Stimulated activated memory B cell treated with anti-CD40 and anti-IgM and Interleukin-4, amounts not matched to agents 10 μg/mL and 1 μg/mL and 100 μg/mL, for 72 hours (primary cell): ENCODE results near the gene HOXC4.
"Not testable (repeated sequence)": the region's sequence is repeated elsewhere in the genome, so short reads cannot be mapped to it uniquely, and the experiment has no call there.

Experiments
- ATAC-seq: fragments of 150-1000 bp; cut with Tn5 transposase; 2 replicates; pipeline ENCODE4 v1.10.0; 2021
- H3K27ac Mint-ChIP-seq: one replicate; pipeline ENCODE4 v1.8.0; 2022; ENCODE audit warnings: mild to moderate bottlenecking, mixed read lengths
- H3K27me3 Mint-ChIP-seq: one replicate; pipeline ENCODE4 v1.8.0; 2022; ENCODE audit warnings: mixed read lengths
- H3K36me3 Mint-ChIP-seq: one replicate; pipeline ENCODE4 v1.8.0; 2022; ENCODE audit warnings: mixed read lengths
- H3K4me1 Mint-ChIP-seq: one replicate; pipeline ENCODE4 v1.8.0; 2022; ENCODE audit warnings: mixed read lengths
- H3K4me3 Mint-ChIP-seq: one replicate; pipeline ENCODE4 v1.8.0; 2022; ENCODE audit warnings: mild to moderate bottlenecking, moderate library complexity, mixed read lengths
- H3K9me3 Mint-ChIP-seq: one replicate; pipeline ENCODE4 v1.8.0; 2022; ENCODE audit warnings: mixed read lengths

HOXC4 gene

GRCh38 chr12:54040648-54041047 lies 13.0 kb upstream of the HOXC4 start:
- H3K36me3 Mint-ChIP-seq, result no peaks in the 10 kb centered on the region
- peaks cover 7% of the 10 kb centered on the region for H3K4me1 Mint-ChIP-seq
- H3K4me3 Mint-ChIP-seq, result no peak overlapping the region
- H3K9me3 Mint-ChIP-seq, result no peaks in the 10 kb centered on the region
- H3K27ac Mint-ChIP-seq, result no peak overlapping the region
- no peak for ATAC-seq
- peaks cover 100% of the 10 kb centered on the region for H3K27me3 Mint-ChIP-seq

- Mint-ChIP-seq H3K9me3 (no peaks in the 10 kb centered on the region), H3K36me3 (no peaks in the 10 kb centered on the region), H3K27me3 (peaks cover 100% of the 10 kb centered on the region), H3K4me1 (peaks cover 7% of the 10 kb centered on the region), H3K4me3 (no peak overlapping the region), H3K27ac (no peak overlapping the region)
- no peak for ATAC-seq
Measured at GRCh38 chr12:54041097-54041690, 12.4 kb upstream of the HOXC4 start.

GRCh38 chr12:54042033-54042432 lies 11.6 kb upstream of the HOXC4 start:
- not testable (repeated sequence) for ATAC-seq, H3K27ac Mint-ChIP-seq, H3K9me3 Mint-ChIP-seq, H3K4me3 Mint-ChIP-seq, H3K36me3 Mint-ChIP-seq, H3K4me1 Mint-ChIP-seq
- peaks cover 100% of the 10 kb centered on the region for H3K27me3 Mint-ChIP-seq

GRCh38 chr12:54042970-54043853 lies 10.4 kb upstream of the HOXC4 start:
- no peak overlapping the region for H3K27ac Mint-ChIP-seq
- peaks cover 100% of the 10 kb centered on the region for H3K27me3 Mint-ChIP-seq
- H3K4me1 Mint-ChIP-seq, result peaks cover 7% of the 10 kb centered on the region
- no peaks in the 10 kb centered on the region for H3K36me3 Mint-ChIP-seq
- ATAC-seq, result no peak
- H3K9me3 Mint-ChIP-seq, result no peaks in the 10 kb centered on the region
- no peak overlapping the region for H3K4me3 Mint-ChIP-seq

- no peak overlapping the region for H3K27ac Mint-ChIP-seq
- no peaks in the 10 kb centered on the region for H3K9me3 Mint-ChIP-seq
- H3K4me1 Mint-ChIP-seq, result peaks cover 7% of the 10 kb centered on the region
- peaks cover 100% of the 10 kb centered on the region for H3K27me3 Mint-ChIP-seq
- H3K36me3 Mint-ChIP-seq, result no peaks in the 10 kb centered on the region
- H3K4me3 Mint-ChIP-seq, result no peak overlapping the region
- no peak for ATAC-seq
Measured at GRCh38 chr12:54044425-54045103, 9.1 kb upstream of the HOXC4 start.

GRCh38 chr12:54045401-54045800 lies 8.2 kb upstream of the HOXC4 start:
- ATAC-seq, result no peak
- H3K4me3 Mint-ChIP-seq, result no peak overlapping the region
- no peaks in the 10 kb centered on the region for H3K36me3 Mint-ChIP-seq
- H3K27me3 Mint-ChIP-seq, result peaks cover 100% of the 10 kb centered on the region
- H3K27ac Mint-ChIP-seq, result no peak overlapping the region
- no peaks in the 10 kb centered on the region for H3K9me3 Mint-ChIP-seq
- H3K4me1 Mint-ChIP-seq, result peaks cover 12% of the 10 kb centered on the region

GRCh38 chr12:54045868-54046521 lies 7.6 kb upstream of the HOXC4 start:
- Mint-ChIP-seq H3K27me3 (peaks cover 99% of the 10 kb centered on the region), H3K4me3 (no peak overlapping the region), H3K9me3 (no peaks in the 10 kb centered on the region), H3K36me3 (no peaks in the 10 kb centered on the region), H3K4me1 (peaks cover 18% of the 10 kb centered on the region), H3K27ac (no peak overlapping the region)
- ATAC-seq, result no peak

GRCh38 chr12:54046809-54047159 lies 6.9 kb upstream of the HOXC4 start:
- no peaks in the 10 kb centered on the region for H3K9me3 Mint-ChIP-seq
- no peak overlapping the region for H3K27ac Mint-ChIP-seq
- ATAC-seq, result no peak
- H3K4me1 Mint-ChIP-seq, result peaks cover 25% of the 10 kb centered on the region
- peaks cover 99% of the 10 kb centered on the region for H3K27me3 Mint-ChIP-seq
- no peaks in the 10 kb centered on the region for H3K36me3 Mint-ChIP-seq
- H3K4me3 Mint-ChIP-seq, result peak overlapping the region; percentile 69

GRCh38 chr12:54047160-54047963 lies 6.3 kb upstream of the HOXC4 start:
- no peaks in the 10 kb centered on the region for H3K9me3 Mint-ChIP-seq
- no peaks in the 10 kb centered on the region for H3K36me3 Mint-ChIP-seq
- no peak overlapping the region for H3K27ac Mint-ChIP-seq
- no peak for ATAC-seq
- peaks cover 31% of the 10 kb centered on the region for H3K4me1 Mint-ChIP-seq
- peak overlapping the region; percentile 69 for H3K4me3 Mint-ChIP-seq
- H3K27me3 Mint-ChIP-seq, result peaks cover 99% of the 10 kb centered on the region

GRCh38 chr12:54047964-54048303 lies 5.7 kb upstream of the HOXC4 start:
- peaks cover 37% of the 10 kb centered on the region for H3K4me1 Mint-ChIP-seq
- ATAC-seq, result no peak
- peak overlapping the region; percentile 36 for H3K4me3 Mint-ChIP-seq
- no peak overlapping the region for H3K27ac Mint-ChIP-seq
- no peaks in the 10 kb centered on the region for H3K9me3 Mint-ChIP-seq
- peaks cover 93% of the 10 kb centered on the region for H3K27me3 Mint-ChIP-seq
- no peaks in the 10 kb centered on the region for H3K36me3 Mint-ChIP-seq

GRCh38 chr12:54048406-54049093 lies 5.1 kb upstream of the HOXC4 start:
- Mint-ChIP-seq H3K27me3 (peaks cover 87% of the 10 kb centered on the region), H3K27ac (no peak overlapping the region), H3K9me3 (no peaks in the 10 kb centered on the region), H3K4me1 (peaks cover 40% of the 10 kb centered on the region), H3K4me3 (no peak overlapping the region), H3K36me3 (no peaks in the 10 kb centered on the region)
- no peak for ATAC-seq

- H3K27me3 Mint-ChIP-seq, result peaks cover 81% of the 10 kb centered on the region
- peaks cover 38% of the 10 kb centered on the region for H3K4me1 Mint-ChIP-seq
- ATAC-seq, result no peak
- no peaks in the 10 kb centered on the region for H3K9me3 Mint-ChIP-seq
- H3K36me3 Mint-ChIP-seq, result no peaks in the 10 kb centered on the region
- H3K27ac Mint-ChIP-seq, result no peak overlapping the region
- H3K4me3 Mint-ChIP-seq, result no peak overlapping the region
Measured at GRCh38 chr12:54049108-54049507, 4.5 kb upstream of the HOXC4 start.

- no peaks in the 10 kb centered on the region for H3K9me3 Mint-ChIP-seq
- no peak overlapping the region for H3K27ac Mint-ChIP-seq
- ATAC-seq, result no peak
- H3K27me3 Mint-ChIP-seq, result peaks cover 73% of the 10 kb centered on the region
- no peaks in the 10 kb centered on the region for H3K36me3 Mint-ChIP-seq
- H3K4me1 Mint-ChIP-seq, result peaks cover 44% of the 10 kb centered on the region
- no peak overlapping the region for H3K4me3 Mint-ChIP-seq
Measured at GRCh38 chr12:54050482-54050810, 3.2 kb upstream of the HOXC4 start.

GRCh38 chr12:54051026-54051842 lies 2.4 kb upstream of the HOXC4 start:
- Mint-ChIP-seq H3K27me3 (peaks cover 65% of the 10 kb centered on the region), H3K27ac (no peak overlapping the region), H3K36me3 (no peaks in the 10 kb centered on the region), H3K9me3 (no peaks in the 10 kb centered on the region), H3K4me3 (no peak overlapping the region), H3K4me1 (peaks cover 52% of the 10 kb centered on the region)
- no peak for ATAC-seq
